NCI-H1417 treated with DMSO at 0.1 percent for 48 hours (cell line): ENCODE measurements around the gene SGIP1.
A peak's percentile ranks its signal among the peaks of the same experiment; 100 is the strongest.

ENCODE experiments used
- DNase-seq: peaks from one replicate; lab custom pipeline; 2025; lab: John Stamatoyannopoulos, UW

SGIP1 gene

DNA sequence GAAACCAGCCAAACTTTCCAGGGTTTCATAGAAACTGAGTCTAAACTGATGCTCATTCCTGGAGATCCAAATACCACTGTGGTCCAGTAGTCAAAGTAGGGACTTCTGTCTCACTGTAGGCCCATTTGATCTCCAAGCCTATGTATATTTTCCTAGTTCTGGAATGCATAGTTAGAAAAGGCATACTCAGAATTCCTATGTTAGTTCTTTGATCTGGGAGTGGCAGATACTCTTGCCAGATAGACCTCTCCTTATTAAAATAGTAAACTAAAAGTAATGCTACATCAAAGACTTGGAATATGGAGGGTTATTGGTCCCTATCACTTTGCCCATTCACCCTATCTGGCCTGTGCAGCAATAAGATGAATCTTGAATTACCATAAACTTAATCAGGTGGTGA, 10.4 kb upstream of the SGIP1 start:
- no peak for DNase-seq

DNA sequence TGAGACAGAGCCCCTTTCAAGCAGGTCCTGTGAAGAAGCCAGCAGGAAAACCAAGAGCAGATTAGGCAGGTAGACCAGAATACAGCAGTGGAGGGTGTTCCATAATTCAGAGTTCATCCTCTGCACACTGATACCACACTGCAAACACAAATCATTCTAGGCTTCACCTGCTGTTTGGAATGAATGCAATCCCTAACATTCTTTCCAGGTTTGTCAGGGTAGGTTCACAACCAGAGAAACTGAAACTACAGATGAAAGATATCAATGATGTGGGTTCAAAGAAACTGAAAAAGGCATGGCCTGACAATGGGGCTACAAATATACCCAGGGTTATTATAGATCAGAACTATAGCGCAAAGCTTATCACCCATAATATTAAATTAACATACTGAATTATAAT, 8.9 kb upstream of the SGIP1 start:
- no peak for DNase-seq

DNA sequence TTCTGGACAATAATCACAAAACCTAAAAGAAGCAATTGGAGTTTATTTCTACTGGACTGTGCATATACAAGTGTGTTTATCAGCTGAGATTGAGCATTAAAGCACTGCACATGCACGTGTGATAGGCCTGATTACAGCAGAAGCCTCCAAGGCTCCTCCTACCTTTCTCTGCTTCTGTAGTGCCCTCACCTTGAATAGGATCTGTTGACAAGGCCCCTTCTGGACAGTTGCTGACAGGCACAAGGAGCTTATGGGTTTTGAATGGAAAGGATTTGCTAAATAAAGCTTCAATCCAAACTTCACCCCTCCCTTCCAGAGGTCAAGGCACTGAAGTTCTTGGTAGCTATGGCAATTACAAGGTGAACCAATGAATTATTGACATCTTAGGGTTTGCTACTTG, 7.9 kb upstream of the SGIP1 start:
- no peak for DNase-seq

DNA sequence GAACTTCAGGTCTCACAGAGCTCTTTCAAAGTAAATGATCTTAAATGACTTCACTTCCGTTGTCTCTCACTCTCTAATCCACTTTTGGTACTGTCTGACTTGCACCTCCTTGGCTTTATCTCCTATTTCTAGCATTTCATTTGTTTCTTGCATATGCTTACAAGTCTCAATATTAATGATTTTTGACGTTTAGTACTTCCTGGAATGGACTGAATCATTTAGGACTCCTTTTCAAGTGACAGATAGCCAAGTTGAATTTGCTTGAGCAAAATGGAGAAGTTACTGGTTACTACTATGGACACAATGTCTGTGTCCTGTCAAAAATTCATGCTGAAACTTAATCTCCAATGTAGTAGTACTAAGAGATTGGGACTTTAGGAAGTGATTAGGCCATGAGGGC, 7.0 kb upstream of the SGIP1 start:
- no peak for DNase-seq

GRCh38 chr1:66527686-66528085, 6.3 kb upstream of the SGIP1 start:
- no peak for DNase-seq

- DNase-seq, result no peak
These were observed 5.4 kb upstream of the SGIP1 start for GRCh38 chr1:66528580-66528979.

- no peak for DNase-seq
These were observed 1.7 kb upstream of the SGIP1 start for GRCh38 chr1:66532214-66532613.

DNA sequence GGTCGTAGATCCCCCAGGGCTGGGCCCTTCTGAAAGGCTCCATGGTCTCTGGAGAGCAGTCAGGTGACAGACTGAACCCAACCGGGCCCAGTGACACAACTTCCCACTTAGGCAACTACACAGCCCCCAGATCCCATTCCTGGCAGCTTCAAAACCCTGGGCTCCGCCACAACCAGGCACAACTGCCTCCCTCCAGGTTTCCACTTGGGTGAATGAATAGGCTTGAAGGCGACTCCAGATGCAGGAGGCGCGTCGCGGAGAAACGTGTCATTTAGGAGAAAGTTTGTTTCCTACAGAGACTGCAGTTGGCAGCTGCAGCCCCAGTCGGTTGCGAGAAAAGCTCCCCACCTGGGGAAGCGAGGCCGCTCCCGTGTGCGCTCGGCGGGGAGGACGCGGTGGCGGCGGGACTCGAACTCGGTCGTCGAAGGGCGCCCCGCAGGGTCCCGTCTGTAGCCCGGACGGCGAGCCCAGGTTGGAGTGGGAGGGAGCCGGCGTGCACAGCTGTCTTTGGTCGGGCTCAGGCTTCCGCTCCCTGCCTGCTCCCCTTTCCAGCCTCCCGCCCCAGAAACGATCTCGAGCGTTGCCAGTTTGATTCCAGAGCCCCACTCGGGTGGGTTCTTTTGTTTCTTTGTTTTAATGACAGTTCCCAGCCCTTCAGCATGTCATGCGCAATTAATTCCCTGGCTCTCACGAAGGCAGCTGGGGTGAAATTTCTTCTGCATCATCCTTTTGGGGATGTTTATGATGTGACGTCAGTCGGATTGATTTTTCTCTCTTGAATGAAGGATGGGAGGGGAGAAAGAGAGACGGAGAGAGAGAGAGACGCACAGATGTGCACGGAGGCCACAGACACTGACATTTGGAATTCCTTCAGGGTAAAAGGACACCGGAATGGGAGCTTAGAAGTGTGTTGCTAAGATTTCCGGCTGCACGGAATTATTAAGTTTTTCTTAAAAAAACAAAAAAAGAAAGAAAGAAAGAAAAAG, 862 bp upstream of the SGIP1 start:
- DNase-seq, result no peak

DNA sequence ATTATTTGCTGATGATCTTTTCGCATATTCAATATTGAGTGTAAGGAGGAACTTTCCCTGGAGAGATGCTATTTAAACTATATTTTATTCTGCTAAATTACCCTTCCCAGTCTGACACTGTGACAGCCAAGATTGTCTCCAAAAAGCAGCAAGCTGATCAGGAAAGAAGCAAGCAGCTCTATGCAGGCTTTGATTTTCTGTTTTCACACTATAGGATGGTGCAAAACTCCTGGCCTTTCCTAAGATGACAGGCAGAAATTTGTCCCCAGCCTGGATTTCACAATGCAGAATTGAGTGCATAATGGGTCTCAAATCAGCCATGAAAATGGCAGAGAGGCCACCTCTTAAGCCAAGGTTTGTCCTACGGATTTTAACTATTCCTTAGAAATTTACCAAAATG, 1.1 kb downstream of the SGIP1 start:
- no peak for DNase-seq

- DNase-seq, result no peak
These were observed 1.9 kb downstream of the SGIP1 start for GRCh38 chr1:66535853-66536252.

DNA sequence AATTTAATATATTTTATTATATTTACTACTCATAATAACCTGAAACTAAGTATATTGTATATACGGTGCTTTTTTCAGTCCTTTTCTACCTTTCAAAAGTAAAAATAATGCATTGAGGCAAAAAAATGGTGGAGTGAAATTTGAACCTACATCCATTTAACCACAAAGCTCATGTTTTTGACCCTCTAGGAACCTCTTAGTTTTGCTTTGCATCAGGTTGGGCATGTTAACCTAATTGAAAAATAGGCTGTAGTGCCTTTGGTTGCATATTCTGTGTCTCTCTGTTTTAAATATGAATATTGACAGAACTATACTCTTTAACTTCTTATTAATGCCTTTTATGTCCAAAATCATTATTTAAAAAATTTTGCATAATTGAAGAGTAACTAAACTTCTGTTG, 3.8 kb downstream of the SGIP1 start:
- DNase-seq, result no peak

GRCh38 chr1:66539491-66539890, 5.5 kb downstream of the SGIP1 start:
- DNase-seq, result no peak

- DNase-seq, result no peak
These were observed 6.6 kb downstream of the SGIP1 start for GRCh38 chr1:66540434-66541032.

GRCh38 chr1:66542314-66542713, 8.4 kb downstream of the SGIP1 start:
- no peak for DNase-seq

- DNase-seq, result peak; percentile 10
These were observed 9.1 kb downstream of the SGIP1 start for GRCh38 chr1:66542811-66543767.

DNA sequence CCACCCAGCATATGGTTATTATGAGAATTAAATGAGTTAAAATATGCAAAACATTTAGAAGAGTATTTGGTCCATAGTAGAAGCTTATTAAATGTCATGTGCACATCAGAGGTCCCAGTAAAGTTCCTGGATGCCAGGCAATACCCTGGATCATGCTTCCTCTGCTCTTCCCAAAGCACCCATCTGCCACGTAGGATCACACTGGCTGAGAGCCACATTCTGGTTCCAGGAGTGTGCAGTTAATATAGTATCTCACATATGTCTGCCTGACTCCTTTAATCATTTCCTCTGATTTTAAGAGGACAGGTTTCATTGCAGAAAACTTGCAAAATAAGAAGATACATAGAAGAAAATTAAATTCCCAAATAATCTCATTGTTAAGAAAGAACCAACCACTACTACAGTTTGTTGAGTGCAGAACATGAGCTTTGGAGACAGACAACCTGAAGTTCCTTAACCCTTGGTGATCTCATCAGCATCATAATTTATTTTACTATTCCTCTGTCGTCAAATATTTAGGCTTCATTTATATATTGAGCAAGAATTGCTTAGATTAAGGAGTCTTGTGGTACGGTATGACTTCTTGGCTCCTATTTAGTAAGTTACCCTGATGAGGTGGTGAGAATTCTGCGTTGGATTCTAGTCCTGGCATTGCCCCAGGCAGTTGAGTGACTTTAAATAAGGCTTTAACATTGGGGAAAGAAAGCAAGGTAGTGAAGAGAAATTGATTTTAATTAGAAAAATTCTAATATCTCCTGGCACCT, 12.3 kb downstream of the SGIP1 start:
- DNase-seq, result no peak

GRCh38 chr1:66549017-66549416, 15.1 kb downstream of the SGIP1 start:
- DNase-seq, result no peak

DNA sequence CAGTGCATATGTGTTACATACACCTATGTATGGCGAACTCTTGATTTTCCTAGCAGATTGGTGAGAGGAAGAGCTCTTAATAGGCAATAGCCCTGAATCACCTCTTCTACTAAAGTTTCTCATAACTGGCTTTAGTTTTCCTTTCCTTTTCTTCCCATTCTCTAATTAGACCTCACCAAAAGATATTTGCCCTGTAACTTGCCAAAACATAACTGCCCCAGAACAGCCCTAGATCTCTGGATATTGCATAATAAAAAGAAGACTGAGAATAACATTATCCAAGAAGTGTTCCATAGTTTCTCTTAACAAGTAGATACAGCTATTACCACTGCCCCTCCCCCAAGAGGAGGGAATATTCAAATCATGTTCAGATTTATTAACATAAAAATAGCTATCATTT, 16.3 kb downstream of the SGIP1 start:
- DNase-seq, result no peak

GRCh38 chr1:66552287-66552686, 18.3 kb downstream of the SGIP1 start:
- DNase-seq, result no peak

- DNase-seq, result no peak
These were observed 18.9 kb downstream of the SGIP1 start for GRCh38 chr1:66552829-66553228.

- DNase-seq, result no peak
These were observed 19.9 kb downstream of the SGIP1 start for GRCh38 chr1:66553846-66554245.

DNA sequence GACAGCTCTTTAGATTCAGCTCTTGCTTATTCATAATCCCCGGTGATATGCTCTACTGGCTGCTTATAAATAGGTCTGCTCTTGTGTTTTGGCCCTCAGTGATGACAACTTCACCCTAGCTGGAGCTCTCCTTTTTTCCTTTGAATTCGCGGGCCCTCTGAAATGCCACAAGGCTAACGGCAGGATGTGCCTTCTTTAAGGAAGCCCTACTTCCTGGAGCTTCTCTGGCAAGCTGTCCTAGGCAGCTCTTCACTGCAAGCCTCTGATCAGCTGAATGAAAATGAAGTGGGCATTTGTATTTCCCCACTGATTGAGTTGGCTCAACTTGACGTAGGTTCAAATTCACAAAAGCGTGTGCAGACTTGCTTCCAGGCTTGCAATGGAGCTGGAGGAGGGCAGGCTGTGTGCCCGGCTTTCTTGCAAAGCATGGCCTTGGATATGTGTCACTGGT, 22.2 kb downstream of the SGIP1 start:
- DNase-seq, result no peak
